Inflammatory macrophage (primary cell): ENCODE measurements around the gene DOCK9.
A peak's percentile ranks its signal among the peaks of the same experiment; 100 is the strongest.

ENCODE experiments used
- DNase-seq, 2 donors: peaks; one replicate each; pipeline ENCODE4 v3.0.0-alpha.2; 2020 to 2022

Gene DOCK9

DNA sequence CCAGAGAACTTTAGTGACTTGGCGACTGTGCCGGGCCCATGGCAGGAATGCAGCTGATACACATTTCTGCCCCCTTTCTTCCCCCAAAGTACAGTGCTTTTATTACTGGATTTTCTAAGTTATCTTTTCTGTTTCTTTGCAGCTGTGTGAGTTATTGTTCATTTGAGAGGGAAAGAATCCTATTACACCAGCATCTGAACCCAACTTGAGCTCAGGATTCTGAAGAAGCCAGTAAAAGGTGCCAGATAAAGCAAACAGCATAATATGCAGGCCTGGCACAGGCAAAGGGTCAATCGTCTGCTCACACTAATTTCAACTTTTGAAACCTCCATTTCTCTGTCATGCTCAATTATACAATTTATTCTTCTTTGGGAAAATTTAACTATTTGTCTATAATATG is 93.9 kb downstream of the DOCK9 start:
- no peak for DNase-seq

DNA sequence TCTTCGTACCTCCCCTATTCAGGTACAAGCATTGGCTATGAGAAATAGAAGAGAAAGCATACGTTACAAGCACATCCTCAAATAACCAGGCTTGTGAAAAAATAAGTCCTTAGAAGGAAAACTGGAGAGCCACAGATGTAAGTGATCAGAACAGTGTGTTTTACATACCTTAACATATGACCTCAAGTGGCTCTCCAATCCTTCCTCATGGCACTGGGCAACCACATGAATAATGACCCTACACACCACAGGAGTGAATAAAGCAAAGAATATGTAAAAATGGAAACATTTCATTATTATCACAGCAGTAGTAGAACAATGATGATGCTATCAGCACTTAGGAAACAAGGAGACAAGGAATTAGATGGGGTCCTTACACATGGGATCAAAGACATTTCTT is 96.5 kb downstream of the DOCK9 start:
- no peak for DNase-seq

GRCh38 chr13:98880677-98881076 is 97.2 kb downstream of the DOCK9 start:
- DNase-seq, result no peak

DNA sequence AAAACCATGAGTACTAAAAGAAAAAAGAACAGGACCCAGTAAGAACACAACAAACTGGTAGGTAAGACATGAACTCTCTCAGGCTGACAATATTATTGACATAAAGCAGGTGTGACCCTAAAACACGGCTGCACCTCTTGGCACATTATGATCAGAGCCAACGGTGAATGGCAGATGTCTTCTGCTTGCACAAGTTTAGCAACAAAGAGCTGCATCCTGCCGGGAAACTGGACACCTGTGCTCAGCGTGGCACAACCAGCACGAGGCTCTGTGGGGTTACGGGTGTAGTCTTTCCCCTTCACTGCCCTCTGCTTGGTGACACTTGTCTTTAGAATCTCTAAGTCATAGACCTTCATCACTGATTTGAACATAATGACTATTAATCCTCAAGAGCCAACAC is 97.9 kb downstream of the DOCK9 start:
- no peak for DNase-seq

- DNase-seq, result no peak
Observed at GRCh38 chr13:98879127-98879520, 98.7 kb downstream of the DOCK9 start.

DNA sequence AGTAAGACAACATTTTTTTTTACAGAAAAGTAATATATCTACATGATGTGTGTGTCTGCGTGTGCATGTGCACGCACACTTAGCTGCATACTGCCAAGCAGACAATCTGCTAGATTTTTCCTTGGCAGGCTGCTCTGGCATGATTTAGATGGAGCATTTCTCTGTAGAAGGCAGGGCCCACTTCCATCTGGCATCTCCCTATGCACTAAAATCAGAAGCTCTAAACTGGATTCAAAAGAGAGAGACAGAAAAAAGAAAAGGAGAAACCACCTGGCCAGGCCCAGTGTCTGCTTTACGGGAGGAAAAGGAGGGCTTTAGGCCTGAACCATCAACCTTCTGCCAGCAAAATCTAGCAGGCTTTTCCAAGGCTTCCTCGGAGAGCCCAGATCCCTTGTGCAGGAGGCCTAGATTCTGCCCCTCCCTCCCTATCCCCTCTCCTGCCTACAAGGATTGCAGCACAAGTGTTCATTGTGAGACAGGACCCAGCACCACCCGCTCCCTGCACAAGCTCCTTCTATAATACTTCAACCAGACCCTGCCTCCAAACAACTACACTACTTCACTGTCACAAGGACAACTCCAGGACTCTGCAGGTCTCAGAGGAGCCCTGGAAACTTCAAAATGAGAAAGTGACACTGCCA is 99.3 kb downstream of the DOCK9 start:
- no peak for DNase-seq

DNA sequence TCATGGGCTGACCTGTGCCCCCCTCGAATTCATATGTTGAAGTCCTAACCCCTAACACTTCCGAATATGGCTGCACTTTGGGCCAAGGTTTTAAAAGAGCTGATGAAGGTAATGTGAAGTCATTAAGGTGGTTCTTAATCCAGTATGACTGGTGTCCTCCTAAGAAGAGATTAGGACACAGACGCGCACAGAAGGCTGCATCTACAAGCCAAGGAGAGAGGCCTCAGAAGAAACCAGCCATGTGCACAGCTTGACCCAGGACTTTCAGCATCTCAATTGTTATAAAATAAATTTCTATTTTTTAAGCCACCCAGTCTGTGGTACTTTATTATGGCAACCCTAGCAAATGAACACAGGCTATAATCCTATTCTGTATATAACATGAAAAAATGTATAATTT is 99.9 kb downstream of the DOCK9 start:
- no peak for DNase-seq

- no peak for DNase-seq
Observed at GRCh38 chr13:98877466-98877865, 100.4 kb downstream of the DOCK9 start.

DNA sequence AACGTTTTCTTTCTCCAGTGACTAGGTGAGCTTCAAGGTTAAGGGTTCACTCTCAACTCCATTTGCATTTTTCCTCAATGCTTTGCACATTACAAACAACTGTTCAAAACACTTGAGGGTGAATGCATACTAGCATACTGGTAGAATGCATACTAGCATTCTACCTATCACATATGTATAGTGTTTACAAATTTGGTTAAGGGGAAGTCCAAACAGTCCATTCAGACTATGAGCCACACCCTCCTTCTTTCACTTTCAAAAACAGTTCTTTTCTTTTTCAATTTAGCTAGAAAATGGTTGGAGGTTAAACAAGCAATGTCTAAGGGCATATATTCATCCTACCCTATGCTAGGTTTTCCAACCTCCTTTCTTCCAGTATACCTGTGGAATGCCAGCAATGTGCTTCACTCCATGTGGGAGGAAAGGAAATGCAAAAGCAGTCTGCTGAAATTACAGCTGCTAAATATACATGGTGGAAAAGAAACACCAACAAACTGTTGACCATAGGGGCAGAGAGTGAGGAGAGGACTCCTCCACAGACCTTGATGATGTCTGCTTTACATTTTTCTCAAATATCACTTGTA is 102.6 kb downstream of the DOCK9 start:
- no peak for DNase-seq

GRCh38 chr13:98874029-98874397 is 103.9 kb downstream of the DOCK9 start:
- DNase-seq, result no peak

DNA sequence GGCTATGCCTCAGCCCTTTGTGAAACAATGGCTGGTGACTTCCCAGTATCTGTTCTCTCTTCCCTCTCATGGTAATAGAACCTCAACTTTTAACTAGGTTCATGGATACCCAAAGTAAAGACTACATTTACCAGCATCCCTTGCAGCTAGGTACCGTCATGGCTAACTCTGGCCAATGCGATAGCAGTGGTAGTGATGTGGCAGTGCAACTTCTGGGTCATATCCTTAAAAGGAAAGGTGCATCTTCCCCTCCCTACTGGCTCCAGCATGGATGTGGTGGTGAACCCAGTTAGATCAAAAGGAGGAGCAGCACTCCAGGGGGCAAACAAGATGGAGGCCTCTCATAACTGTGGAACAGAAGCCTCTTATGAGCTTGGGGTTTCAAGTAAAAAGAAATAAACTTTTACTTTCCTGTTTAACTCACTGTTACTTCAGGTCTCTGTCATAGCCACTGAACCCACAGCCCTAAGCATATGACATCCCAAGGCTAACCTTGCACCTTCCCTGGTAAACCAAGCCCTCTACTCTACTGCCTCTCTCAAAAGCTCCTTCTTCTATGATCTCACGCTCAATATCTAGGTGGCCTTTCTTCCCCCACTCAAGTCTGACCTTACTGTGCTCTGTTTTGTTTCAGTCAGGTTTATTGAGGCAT is 104.4 kb downstream of the DOCK9 start:
- no peak for DNase-seq

GRCh38 chr13:98871727-98872126 is 106.1 kb downstream of the DOCK9 start:
- DNase-seq, result no peak

DNA sequence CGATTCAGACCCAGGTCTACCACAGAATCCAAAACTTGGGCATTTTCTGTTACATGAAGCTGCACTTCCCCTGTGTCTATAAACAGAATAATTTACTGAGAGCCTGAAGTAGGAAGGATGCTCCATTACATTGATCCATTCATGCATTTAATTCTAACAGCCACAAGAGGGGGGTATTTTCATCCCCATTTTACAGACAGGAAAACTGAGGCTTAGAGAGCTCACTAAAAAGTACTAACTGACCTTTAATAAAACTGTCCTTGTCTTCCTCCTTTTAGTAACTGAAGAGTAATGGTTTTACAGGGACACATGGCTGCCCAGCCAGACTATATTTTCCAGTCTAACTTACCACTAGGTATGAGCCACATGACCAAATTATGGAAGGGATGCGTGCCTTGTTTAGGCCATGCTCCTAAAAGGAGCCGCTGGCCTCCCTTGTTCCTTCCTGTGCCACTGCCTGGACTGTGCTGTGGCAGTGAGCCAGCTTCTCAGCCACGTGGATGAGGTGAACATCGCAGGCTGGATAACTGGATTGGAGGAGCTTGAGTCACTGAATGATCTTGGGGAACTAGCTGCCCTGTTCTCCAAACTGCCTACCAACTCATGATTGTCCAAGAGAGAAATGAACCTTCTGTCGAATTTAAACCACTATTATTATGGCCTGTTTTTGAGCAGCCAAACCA is 108.3 kb downstream of the DOCK9 start:
- DNase-seq, result no peak

GRCh38 chr13:98868932-98869331 is 108.9 kb downstream of the DOCK9 start:
- no peak for DNase-seq

DNA sequence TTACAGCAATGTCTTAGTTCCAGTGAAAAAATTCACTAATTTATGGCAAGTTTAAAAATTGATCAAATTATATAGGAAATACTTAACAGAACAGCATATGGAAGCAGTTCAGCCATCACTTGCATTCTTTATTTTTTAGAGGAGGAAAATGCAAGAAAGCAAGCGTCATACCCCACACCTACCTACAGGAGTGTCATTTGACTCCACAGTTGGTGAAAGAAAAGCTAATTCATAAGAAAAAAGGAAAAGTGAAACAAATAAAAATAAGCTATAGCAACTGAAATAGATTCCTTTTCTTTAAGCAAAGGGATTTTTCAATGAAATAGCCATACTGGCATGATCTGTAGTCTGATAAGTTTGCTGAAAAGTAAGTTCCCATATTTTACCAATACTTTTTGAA is 111.0 kb downstream of the DOCK9 start:
- DNase-seq, result no peak

- DNase-seq, result no peak
Observed at GRCh38 chr13:98860491-98860890, 117.4 kb downstream of the DOCK9 start.

GRCh38 chr13:98858191-98858590 is 119.7 kb downstream of the DOCK9 start:
- no peak for DNase-seq

DNA sequence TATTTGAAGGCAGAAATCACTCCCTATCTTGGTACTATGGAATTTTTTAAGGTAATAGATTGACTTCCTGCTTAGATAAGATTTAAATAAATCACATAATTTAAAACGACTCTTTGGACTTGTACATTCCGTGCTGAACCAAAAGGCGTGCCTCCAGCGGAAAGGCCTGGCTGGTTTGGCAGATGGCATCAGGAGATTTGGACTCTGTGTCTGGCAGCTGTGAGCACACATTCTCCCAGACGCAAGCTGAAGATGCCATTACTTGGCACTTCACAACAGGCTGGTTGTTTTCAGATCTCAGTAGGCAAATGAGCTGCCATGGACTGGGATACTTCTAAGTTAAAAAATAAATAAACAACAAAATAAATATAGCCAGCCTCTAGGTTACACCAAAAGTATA is 120.9 kb downstream of the DOCK9 start:
- no peak for DNase-seq

GRCh38 chr13:98854448-98854847 is 123.4 kb downstream of the DOCK9 start:
- no peak for DNase-seq

DNA sequence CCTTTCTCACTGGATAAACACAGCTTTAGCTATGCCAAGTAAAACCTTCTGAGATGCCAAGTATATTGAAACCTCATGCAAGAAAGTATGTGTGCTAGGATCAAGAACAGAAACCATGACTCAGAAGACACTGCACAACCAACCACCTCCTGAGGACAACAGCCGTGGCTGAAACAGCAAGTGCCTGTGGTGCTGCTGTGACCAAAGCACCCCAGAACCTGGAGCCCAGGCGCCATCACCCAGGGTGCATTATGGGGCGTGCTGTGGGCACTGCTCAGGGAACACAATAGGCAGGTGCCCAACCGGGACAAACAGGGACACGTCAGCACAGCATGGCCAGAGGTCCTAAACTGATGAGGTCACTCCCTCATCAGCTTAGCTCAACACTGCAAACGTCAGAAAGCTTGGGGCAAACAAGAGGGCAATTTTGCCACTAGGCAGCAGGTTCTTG is 124.1 kb downstream of the DOCK9 start:
- DNase-seq, result peak in 1 of 2 donors; percentile 23

GRCh38 chr13:98851276-98851675 is 126.6 kb downstream of the DOCK9 start:
- no peak for DNase-seq

DNA sequence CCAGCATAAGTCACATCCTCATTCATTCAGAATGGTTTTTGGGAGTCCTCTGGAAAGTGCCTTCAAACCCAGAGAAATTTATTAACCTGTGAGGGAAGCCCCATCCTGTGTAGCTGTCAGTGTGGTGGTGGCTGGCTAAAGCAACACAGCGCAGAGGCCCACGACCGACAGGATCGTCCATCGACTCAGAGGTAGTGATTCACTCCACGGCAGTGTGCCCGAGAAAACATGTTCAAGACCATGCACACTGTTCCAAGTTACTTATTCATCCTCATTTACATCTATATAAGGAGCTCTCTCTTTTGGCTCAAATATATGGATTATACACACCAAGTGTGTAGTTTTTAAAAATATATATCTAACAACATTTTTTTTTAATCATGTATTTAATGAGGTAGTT is 129.1 kb downstream of the DOCK9 start:
- no peak for DNase-seq

- no peak for DNase-seq
Observed at GRCh38 chr13:98847780-98848179, 130.1 kb downstream of the DOCK9 start.

- no peak for DNase-seq
Observed at GRCh38 chr13:98846986-98847385, 130.9 kb downstream of the DOCK9 start.
